Skeletal muscle satellite cell (primary cell): ENCODE results near the gene SCD5.

ENCODE experiments used
- H3K27me3 ChIP-seq: 2 replicates; pipeline ENCODE4 v1.7.0; 2013; ENCODE audit warnings: low read length; ENCODE audit not compliant: control insufficient read depth, insufficient read depth
- H3K36me3 ChIP-seq: 2 replicates; pipeline ENCODE4 v1.7.0; 2013; ENCODE audit warnings: mild to moderate bottlenecking, control low read depth, low read length; ENCODE audit not compliant: insufficient read depth
- H3K4me1 ChIP-seq: 2 replicates; pipeline ENCODE4 v1.7.0; 2013; ENCODE audit warnings: low read length; ENCODE audit not compliant: control insufficient read depth, insufficient read depth
- H3K4me2 ChIP-seq: 2 replicates; pipeline ENCODE4 v1.7.0; 2013; ENCODE audit warnings: mild to moderate bottlenecking, low read length
- H3K4me3 ChIP-seq: 2 replicates; pipeline ENCODE4 v1.7.0; 2013; ENCODE audit warnings: low read length
- H3K9ac ChIP-seq: 2 replicates; pipeline ENCODE4 v1.7.0; 2013; ENCODE audit warnings: mild to moderate bottlenecking, low read depth, low read length, moderate library complexity
- H3K9me3 ChIP-seq: replicated peaks from 2 replicates; pipeline ENCODE4 v1.7.0; 2013; ENCODE audit warnings: mild to moderate bottlenecking, control low read depth, low read length

SCD5 gene

DNA sequence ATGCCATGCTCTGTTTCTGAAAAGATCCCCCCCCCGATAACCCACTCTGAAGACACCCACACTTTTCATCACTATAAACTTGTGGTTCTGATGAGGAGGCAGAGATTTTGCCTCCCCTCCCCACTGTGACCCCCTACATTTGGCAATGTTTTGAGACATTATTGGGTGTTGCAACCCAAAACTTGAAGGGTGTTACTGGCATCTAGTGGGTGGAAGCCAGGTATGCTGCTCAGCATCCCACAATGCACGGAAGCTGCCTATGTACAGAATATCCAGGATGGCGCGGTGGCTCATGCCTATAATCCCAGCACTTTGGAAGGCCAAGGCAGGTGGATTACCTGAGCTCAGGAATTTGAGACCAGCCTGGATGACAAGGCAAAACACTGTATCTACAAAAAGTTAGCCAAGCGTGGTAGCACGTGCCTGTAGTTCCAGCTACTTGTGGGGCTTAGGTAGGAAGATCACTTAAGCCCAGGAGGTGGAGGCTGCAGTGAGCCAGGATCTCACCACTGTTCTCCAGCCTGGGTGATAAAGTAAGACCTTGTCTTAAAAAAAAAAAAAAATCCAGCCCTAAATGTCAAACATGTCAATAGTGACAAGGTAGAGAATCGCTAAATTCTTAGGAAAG is 87.3 kb downstream of the SCD5 start:
- no peak overlapping the region for H3K4me2 ChIP-seq
- H3K4me3 ChIP-seq: no peak overlapping the region
- no peaks in the 10 kb centered on the region for H3K27me3 ChIP-seq
- H3K9me3 ChIP-seq: no peaks in the 10 kb centered on the region
- H3K36me3 ChIP-seq: no peaks in the 10 kb centered on the region
- H3K9ac ChIP-seq: no peak overlapping the region
- peaks cover 4% of the 10 kb centered on the region for H3K4me1 ChIP-seq

DNA sequence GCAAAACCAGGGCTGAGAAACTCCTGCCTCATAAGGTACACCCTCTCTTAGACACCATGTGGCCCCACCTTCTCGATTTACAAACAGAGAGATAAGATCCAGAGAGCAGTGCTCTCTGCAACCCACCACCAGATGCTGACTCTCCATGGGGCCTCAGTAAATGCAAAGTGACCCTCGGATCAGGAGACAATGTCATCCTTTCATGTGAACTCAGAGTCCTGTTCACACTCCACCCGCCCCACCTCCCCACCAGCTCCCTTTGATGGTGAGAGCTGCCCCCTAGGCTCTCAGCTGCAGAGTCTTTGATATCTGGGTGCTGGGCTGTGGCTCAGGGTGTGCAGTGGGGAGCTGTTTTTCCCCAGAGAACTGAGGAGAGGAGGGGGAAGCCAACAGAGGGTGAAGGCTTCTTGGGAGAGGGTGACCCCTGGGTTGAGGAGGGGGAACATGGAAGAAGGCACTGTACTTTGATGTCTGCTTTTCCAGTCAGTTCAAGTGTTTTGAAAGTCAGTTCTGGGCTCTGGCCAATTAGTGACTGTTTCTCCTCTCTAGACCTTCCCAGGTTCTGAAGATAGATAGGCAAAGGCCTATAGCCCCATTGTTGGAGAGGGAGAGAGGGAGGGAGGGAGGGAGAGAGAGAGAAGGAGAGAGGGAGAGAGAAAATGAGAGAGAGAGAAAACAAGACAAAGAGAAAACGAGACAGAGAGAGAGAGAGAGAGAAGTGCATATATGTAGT is 88.2 kb downstream of the SCD5 start:
- Histone ChIP-seq H3K4me2 (no peak overlapping the region), H3K36me3 (no peaks in the 10 kb centered on the region), H3K4me1 (peaks cover 5% of the 10 kb centered on the region), H3K9ac (no peak overlapping the region), H3K4me3 (no peak overlapping the region), H3K9me3 (no peaks in the 10 kb centered on the region), H3K27me3 (no peaks in the 10 kb centered on the region)

DNA sequence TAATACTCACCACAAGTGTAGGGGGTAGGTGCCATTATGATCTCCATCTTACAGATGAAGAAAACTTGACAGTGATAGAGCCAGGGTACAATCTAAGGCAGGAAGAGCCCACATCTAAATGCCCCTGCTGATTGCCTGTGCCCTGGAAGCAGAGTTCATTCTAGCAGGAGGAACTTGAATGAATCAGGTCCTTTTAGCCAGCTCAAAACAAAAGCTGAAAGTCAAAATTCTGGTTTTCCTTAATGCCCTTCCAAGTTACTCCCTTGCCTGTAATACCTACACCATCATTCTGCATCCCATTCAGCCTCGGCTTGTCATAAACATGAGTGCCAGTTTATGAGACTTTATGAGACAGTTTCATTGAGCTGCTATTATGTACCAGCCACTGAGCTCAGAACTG is 89.6 kb downstream of the SCD5 start:
- no peak overlapping the region for H3K9ac ChIP-seq
- H3K27me3 ChIP-seq: no peaks in the 10 kb centered on the region
- H3K4me1 ChIP-seq: peaks cover 13% of the 10 kb centered on the region
- no peaks in the 10 kb centered on the region for H3K36me3 ChIP-seq
- no peak overlapping the region for H3K4me3 ChIP-seq
- H3K9me3 ChIP-seq: no peaks in the 10 kb centered on the region
- no peak overlapping the region for H3K4me2 ChIP-seq

DNA sequence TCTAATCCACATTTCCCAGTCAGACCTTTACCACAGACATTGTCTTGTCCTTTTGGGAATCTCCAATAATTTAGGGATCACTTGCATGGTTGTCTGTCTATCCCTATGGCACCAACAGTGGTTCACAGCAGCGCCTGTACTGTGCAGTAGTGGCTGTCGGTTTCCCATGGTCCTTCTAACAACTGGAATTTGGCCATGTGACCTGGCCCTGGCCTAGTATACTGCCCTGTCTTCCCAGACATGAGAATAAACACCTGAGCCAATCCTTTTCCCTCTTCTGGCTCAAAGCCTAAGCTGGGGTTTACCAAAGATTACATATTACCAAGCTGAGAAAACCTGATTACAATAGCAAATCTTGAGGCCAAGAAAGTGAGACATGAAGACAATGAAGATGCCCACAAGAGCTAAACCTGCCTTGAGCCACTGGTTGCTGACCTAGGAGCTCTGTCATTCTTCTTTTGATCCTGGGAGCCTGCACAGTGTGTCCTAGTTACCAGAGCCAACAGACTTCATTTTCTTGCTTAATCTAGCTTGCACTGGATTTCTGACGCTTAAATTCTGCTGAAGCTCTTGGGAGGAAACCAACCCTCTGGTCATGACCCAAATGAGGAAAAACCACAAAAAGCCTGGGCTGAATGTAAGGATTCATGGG is 92.1 kb downstream of the SCD5 start:
- H3K4me3 ChIP-seq: no peak overlapping the region
- no peak overlapping the region for H3K4me2 ChIP-seq
- no peaks in the 10 kb centered on the region for H3K9me3 ChIP-seq
- H3K36me3 ChIP-seq: no peaks in the 10 kb centered on the region
- peaks cover 15% of the 10 kb centered on the region for H3K4me1 ChIP-seq
- no peak overlapping the region for H3K9ac ChIP-seq
- H3K27me3 ChIP-seq: no peaks in the 10 kb centered on the region

DNA sequence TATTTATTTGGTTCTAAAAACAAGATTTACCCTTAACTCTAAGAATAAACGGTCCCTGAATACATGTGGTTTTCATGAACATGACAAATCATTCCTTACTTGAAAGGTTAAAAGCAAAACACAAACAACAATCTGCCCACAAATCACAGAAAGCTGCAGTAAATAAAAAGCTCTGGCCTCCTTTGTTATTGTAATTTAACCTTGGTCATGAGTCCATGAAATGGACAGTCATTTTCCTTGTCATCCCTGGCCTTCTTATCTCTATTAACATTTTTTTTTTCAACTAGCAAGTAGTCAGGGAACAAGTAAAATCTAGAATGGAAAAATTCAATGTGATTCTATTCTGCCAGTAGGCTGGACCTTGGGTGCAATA is 92.7 kb downstream of the SCD5 start:
- H3K9me3 ChIP-seq: no peaks in the 10 kb centered on the region
- no peak overlapping the region for H3K9ac ChIP-seq
- H3K4me2 ChIP-seq: no peak overlapping the region
- H3K4me1 ChIP-seq: peaks cover 15% of the 10 kb centered on the region
- no peaks in the 10 kb centered on the region for H3K27me3 ChIP-seq
- no peaks in the 10 kb centered on the region for H3K36me3 ChIP-seq
- no peak overlapping the region for H3K4me3 ChIP-seq

DNA sequence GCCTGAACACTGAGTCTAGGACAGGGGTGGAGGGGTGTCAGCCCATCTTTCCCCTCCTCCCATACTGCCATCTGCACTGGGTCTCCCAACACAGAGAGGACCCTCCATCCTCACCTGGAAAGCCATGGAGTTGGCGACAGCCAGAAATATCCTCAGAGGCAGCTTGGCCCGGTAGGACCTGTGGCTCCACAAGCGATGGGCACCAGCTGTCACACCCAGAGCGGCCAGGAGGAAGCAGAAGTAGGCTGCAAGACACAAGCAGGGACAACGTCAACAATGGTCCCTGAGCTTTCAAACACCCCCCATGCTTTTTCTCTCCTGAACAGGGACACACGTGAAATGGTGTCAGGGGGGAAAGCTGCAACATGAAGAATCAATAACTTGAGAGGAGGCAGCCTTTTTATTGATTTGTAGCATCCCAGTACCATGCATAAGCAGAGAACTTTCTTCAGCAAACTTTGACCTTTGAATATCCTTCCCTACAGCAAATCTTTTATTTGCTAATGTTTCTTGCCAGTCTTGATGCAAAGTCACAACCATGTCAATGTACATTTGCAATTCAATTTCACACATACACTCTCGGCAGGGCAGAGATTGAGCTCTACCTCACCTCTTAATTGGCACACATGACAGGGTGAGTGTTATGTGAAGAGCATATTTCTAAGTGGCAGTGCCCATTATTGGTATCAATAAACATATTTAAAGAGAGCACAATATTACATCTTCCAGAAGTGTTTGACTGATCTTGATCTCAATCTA is 93.2 kb downstream of the SCD5 start:
- H3K9ac ChIP-seq: no peak overlapping the region
- no peaks in the 10 kb centered on the region for H3K36me3 ChIP-seq
- H3K4me1 ChIP-seq: peaks cover 15% of the 10 kb centered on the region
- no peaks in the 10 kb centered on the region for H3K27me3 ChIP-seq
- H3K4me2 ChIP-seq: no peak overlapping the region
- no peaks in the 10 kb centered on the region for H3K9me3 ChIP-seq
- H3K4me3 ChIP-seq: no peak overlapping the region

DNA sequence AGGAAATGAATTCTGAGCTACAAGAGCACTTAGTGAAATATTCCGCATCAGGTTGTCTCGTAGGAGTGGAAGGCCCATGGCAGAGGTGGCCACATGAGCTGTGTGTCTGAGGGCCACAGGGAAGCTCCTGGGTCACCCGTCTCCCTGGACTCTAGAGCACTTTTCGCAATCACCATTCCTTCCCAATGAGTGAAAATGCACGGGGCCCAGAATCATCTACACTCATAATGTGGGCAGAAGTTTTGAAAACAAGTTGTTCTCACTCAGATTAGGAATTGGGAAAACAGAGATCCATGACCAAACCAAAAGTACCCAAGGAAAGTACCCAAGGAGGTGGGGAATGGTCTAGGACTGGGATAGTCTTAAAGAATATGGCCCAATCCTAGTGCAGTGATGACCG is 94.4 kb downstream of the SCD5 start:
- H3K9ac ChIP-seq: no peak overlapping the region
- H3K4me3 ChIP-seq: no peak overlapping the region
- no peaks in the 10 kb centered on the region for H3K36me3 ChIP-seq
- no peaks in the 10 kb centered on the region for H3K27me3 ChIP-seq
- no peak overlapping the region for H3K4me2 ChIP-seq
- no peaks in the 10 kb centered on the region for H3K9me3 ChIP-seq
- H3K4me1 ChIP-seq: peaks cover 15% of the 10 kb centered on the region

DNA sequence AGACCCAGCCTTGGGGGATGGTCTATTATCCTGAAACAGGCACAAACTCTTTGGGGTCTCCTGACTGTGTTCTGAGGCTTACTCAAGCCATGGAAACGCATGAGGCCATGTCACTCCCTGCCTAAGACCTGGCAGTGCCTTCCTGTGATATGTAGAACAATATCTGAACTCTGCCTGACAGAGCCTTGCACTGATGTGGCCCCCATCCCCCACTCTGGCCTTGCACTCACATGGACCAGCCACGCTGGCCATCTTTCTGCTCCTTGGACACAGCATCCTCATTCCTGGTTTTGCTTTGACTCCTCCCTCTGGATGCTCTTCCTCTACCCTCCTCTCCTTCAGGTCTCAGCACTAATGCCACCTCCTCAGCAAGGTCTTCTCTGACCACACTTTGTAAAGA is 100.2 kb downstream of the SCD5 start:
- H3K4me2 ChIP-seq: no peak overlapping the region
- H3K27me3 ChIP-seq: no peaks in the 10 kb centered on the region
- H3K9ac ChIP-seq: no peak overlapping the region
- H3K4me3 ChIP-seq: no peak overlapping the region
- H3K9me3 ChIP-seq: no peaks in the 10 kb centered on the region
- no peaks in the 10 kb centered on the region for H3K36me3 ChIP-seq
- no peaks in the 10 kb centered on the region for H3K4me1 ChIP-seq

DNA sequence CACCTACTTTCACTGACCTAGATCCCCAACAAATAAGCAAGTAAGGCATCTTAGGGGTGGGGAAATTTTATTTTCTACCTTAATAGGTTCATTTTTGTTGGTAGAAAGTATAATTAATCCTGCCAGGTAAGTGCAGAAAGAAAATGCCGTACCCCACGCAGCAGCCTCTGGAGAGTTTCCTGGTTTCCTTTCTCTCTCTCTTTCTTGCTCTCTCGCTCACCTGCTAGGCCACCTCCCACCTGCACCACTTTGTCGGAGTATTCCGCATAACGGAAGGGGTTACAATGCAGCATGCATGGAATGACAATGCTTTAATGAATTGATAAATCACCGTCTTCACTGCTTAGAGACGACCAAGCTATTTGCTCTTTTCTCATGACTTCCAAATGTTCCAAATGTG is 101.0 kb downstream of the SCD5 start:
- Histone ChIP-seq H3K27me3 (no peaks in the 10 kb centered on the region), H3K9ac (no peak overlapping the region), H3K4me2 (no peak overlapping the region), H3K4me3 (no peak overlapping the region), H3K36me3 (no peaks in the 10 kb centered on the region), H3K9me3 (no peaks in the 10 kb centered on the region), H3K4me1 (no peaks in the 10 kb centered on the region)

DNA sequence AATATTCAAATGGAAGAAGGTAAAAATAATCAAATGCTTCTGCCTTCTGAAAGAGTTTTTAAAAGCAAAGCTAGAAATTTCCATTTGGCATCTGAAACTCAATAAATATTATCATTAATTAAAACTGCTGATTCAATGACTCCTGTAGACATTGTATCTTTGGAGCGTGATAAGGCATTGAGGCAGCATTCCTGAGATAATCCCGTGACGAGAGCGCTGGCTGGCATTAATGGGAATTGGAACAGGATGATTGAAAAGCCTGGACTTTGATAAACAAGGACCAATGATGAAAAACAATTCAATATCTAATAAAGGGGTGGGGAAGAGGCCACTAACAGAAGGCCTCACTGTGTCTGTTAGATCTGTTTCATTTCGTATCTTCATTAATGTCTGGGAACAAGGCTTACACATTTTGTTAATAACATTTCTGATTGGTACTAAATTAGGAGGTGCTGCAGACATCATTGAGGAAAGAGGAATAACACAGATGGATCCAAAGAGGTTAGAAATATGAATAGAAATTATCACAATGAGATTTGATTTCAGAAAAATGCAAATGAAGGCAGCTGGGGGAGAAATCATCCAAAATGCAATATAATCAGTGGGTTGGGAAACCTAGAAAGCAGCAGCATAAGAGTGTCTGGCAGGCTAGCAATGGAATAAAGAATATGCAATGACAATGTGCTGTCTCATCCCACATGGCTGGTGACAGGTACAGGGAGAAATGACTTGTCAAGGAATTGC is 102.3 kb downstream of the SCD5 start:
- H3K9me3 ChIP-seq: no peaks in the 10 kb centered on the region

DNA sequence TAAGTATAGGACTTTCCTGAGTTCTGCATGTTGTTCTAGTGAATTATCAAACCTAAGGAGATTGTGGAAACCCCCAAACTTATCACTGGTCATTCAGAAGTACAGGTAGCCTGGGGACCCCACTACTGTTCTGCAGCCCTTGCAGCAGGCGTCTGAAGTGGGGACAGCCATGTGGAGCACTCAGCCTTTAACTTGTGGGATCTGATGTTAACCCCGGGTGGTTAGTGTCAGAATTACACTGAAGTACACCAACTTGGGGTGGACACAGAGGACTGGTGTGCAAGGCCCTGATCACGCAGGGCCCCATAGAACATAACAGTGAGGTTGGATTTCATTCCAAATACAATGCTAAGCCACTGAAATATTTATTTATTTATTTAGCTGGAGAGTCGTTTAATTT is 103.7 kb downstream of the SCD5 start:
- H3K9ac ChIP-seq: no peak overlapping the region
- H3K4me3 ChIP-seq: no peak overlapping the region
- no peaks in the 10 kb centered on the region for H3K9me3 ChIP-seq
- H3K4me1 ChIP-seq: no peaks in the 10 kb centered on the region
- no peaks in the 10 kb centered on the region for H3K27me3 ChIP-seq
- no peak overlapping the region for H3K4me2 ChIP-seq
- H3K36me3 ChIP-seq: no peaks in the 10 kb centered on the region

More for the DNA sequence above, 102.3 kb downstream of the SCD5 start:
- Histone ChIP-seq H3K4me1 (no peaks in the 10 kb centered on the region), H3K4me3 (no peak overlapping the region), H3K4me2 (no peak overlapping the region), H3K9ac (no peak overlapping the region), H3K27me3 (no peaks in the 10 kb centered on the region), H3K36me3 (no peaks in the 10 kb centered on the region)
